ENCODE measurements around the gene RIMS4. TPM values are rescaled to one million over a fixed set of nuclear protein-coding genes. Genes with fewer than 3 reads are reported as not detected.

The RIMS4 gene
- total RNA-seq, 1 experiment from 2014 or later: 16.3 TPM

DNA sequence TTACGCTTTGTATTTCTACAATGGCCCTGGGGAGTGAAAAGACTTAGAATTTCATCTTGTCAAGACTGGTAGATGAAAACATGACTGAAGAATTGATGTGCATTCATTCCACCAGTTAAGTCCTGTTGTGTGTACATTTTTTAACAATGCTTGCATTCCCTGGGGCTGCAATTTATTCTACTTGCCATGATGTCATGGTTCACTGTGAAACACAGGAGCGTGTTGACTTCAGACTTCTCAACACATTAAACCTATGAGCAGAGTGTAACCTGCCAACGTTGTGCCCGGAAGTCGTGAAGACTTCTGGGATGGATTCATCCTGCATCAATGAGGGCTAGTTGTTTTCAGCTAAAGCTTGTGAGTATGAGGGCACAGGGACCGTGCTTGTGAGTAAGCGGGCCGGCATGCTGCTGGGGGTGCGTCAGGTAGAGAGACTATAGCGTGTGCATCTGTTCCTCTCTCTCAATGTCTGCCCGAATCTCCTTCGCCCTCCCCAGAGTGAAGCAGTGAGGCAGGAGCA is 26.3 kb upstream of the RIMS4 start:
- Mint-ChIP-seq H3K9me3 (peaks cover 4 to 5% of the 10 kb centered on the region in 2 experiments), H3K27ac (no peak overlapping the region), H3K36me3 (ENCODE audit: insufficient read depth in 1 of 3, low read depth in 3 of 3) (peaks cover 0 to 6% (median 4%) of the 10 kb centered on the region in 3 experiments; a peak in 6 of 7 replicates), H3K27me3 (ENCODE audit: low read depth) (peaks cover 11% of the 10 kb centered on the region), H3K4me3 (no peak overlapping the region), H3K4me1 (peaks cover 6 to 14% of the 10 kb centered on the region in 2 experiments; a peak in 2 of 4 replicates)
- no peak overlapping the region for H3K14ac ChIP-seq (ENCODE audit: insufficient read depth, low read length)
- no peaks in the 10 kb centered on the region for H3K27me3 ChIP-seq (ENCODE audit: insufficient read depth, low read length)
- no peaks in the 10 kb centered on the region for H4K20me1 ChIP-seq (ENCODE audit: control insufficient read depth, insufficient read depth, insufficient read length)
- H3K4me1 ChIP-seq (ENCODE audit: insufficient read depth, low read length): peaks cover 7% of the 10 kb centered on the region; the same call in 1 of the 2 replicates
- H3K23ac ChIP-seq (ENCODE audit: insufficient read length, low read depth, low read length): no peak overlapping the region
- no peak overlapping the region for H4K8ac ChIP-seq (replicated peaks; ENCODE audit: insufficient read length, low read depth, low read length)
- no peak overlapping the region for H3T11ph ChIP-seq (ENCODE audit: low read length)
- no peaks in the 10 kb centered on the region for H3K79me2 ChIP-seq (ENCODE audit: insufficient read depth, low read length)
- no peaks in the 10 kb centered on the region for H3K9me3 ChIP-seq (ENCODE audit: control insufficient read depth, low read depth, low read length)
- H2BK15ac ChIP-seq (ENCODE audit: low read depth, low read length): no peak overlapping the region
- no peak overlapping the region for H3K56ac ChIP-seq (ENCODE audit: insufficient read length, low read depth, low read length)
- H2BK12ac ChIP-seq (ENCODE audit: insufficient read length, low read depth, low read length): no peak overlapping the region
- H2AFZ ChIP-seq (ENCODE audit: low read length): no peak overlapping the region
- no peak overlapping the region for H3K9ac ChIP-seq (ENCODE audit: extremely low read depth, insufficient read length, low read length)
- H3K4me2 ChIP-seq (ENCODE audit: insufficient read depth, insufficient read length, low read length): no peak overlapping the region
- no peak overlapping the region for H2BK20ac ChIP-seq (ENCODE audit: low read depth, low read length, poor library complexity, severe bottlenecking)
- H3K79me1 ChIP-seq (ENCODE audit: insufficient read depth, low read depth, low read length, poor library complexity, severe bottlenecking): no peaks in the 10 kb centered on the region
- no peak for DNase-seq
- no peak overlapping the region for H3K27ac ChIP-seq (ENCODE audit: insufficient read length, low read depth, low read length)
- H3K23me2 ChIP-seq (ENCODE audit: insufficient read length, low read depth, low read length, poor library complexity, severe bottlenecking): no peaks in the 10 kb centered on the region
- H2AK5ac ChIP-seq (ENCODE audit: insufficient read length, low read length): no peak overlapping the region
- no CpG with 5 or more reads among the region's 12 CpGs for WGBS (ENCODE audit: extremely low coverage, insufficient read length, low lambda C conversion rate)
- no peak overlapping the region for H4K5ac ChIP-seq (ENCODE audit: insufficient read length, low read depth, low read length)
- H3K18ac ChIP-seq (ENCODE audit: insufficient read length, low read depth, low read length): no peak overlapping the region
- no peak overlapping the region for H2BK5ac ChIP-seq (ENCODE audit: insufficient read length, low read length)
- no peak overlapping the region for H2BK120ac ChIP-seq (ENCODE audit: low read depth, low read length, poor library complexity, severe bottlenecking)
- no peak overlapping the region for H3K4ac ChIP-seq (ENCODE audit: low read depth, low read length)
- H4K91ac ChIP-seq (ENCODE audit: insufficient read length, low read depth, low read length): no peak overlapping the region
- no peak for TF ChIP-seq CTCF (conservative IDR thresholded peaks at IDR 0.05)

Data from H9 (cell line).